ENCODE results near the gene CEBPB. TPM values are rescaled to one million over a fixed set of nuclear protein-coding genes. Genes with fewer than 3 reads are reported as not detected.
"Not testable (repeated sequence)": the region's sequence is repeated elsewhere in the genome, so short reads cannot be mapped to it uniquely, and the experiment has no call there.

CEBPB gene
- polyA plus RNA-seq, 3 donors from 2014 or later = 15.3 to 27.6 (median 22.9) TPM

GRCh38 chr20:50153153-50153499, 37.5 kb upstream of the CEBPB start:
- Mint-ChIP-seq H3K27me3 (ENCODE audit: low read depth in 3 of 3) (peaks cover 0 to 14% (median 2%) of the 10 kb centered on the region in 3 donors), H3K27ac (peak overlapping the region; percentile 77 to 97 (median 89)), H3K4me1 (peaks cover 45 to 60% of the 10 kb centered on the region in 2 donors), H3K4me3 (peak overlapping the region; percentile 86 to 89 (median 88)), H3K9me3 (no peaks in the 10 kb centered on the region), H3K36me3 (no peaks in the 10 kb centered on the region)
- no peak for DNase-seq

GRCh38 chr20:50153500-50154377, 36.9 kb upstream of the CEBPB start, which contains the start of gene PEDS1:
Gene PEDS1, minus strand, starts transcription at chr20:50153723. Its CDS starts 86 bp downstream, at chr20:50153637.
- Mint-ChIP-seq H3K36me3 (no peaks in the 10 kb centered on the region), H3K4me1 (peaks cover 40 to 54% of the 10 kb centered on the region in 2 donors), H3K27me3 (ENCODE audit: low read depth in 3 of 3) (peaks cover 0 to 14% (median 2%) of the 10 kb centered on the region in 3 donors), H3K9me3 (no peaks in the 10 kb centered on the region), H3K4me3 (peak within 1 kb of the TSS; percentile 86 to 89 (median 88)), H3K27ac (peak within 1 kb of the TSS; percentile 86 to 97 (median 91))
- peak; percentile 85 to 87 (median 87) for DNase-seq

DNA sequence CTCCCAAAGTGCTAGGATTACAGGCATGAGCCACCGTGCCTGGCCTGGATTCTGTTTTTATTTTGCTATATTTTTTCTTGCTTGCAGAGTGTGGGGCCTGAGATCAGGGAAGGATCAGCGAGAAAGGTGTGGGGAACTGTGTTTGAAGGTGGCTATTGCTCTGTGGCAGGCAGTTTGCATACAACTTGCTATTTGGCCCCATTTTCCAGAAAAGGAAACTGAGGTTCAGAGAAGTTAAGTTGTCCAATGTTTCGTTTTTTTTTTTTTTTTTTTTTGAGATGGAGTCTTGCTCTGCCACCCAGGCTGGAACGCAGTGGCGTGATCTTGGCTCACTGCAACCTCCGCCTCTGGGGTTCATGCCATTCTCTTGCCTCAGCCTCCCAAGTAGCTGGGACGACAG, 29.1 kb upstream of the CEBPB start:
- H3K4me3 Mint-ChIP-seq; H3K27me3 Mint-ChIP-seq (ENCODE audit: low read depth in 3 of 3); H3K9me3 Mint-ChIP-seq; H3K27ac Mint-ChIP-seq; H3K36me3 Mint-ChIP-seq; H3K4me1 Mint-ChIP-seq; DNase-seq: not testable (repeated sequence)

GRCh38 chr20:50163570-50164317, 26.9 kb upstream of the CEBPB start:
- peak overlapping the region in 2 of 6 donors; percentile 40 to 61 for H3K27ac Mint-ChIP-seq
- no peak overlapping the region for H3K4me3 Mint-ChIP-seq
- no peaks in the 10 kb centered on the region for H3K36me3 Mint-ChIP-seq
- H3K27me3 Mint-ChIP-seq (ENCODE audit: low read depth in 3 of 3) = peaks cover 0 to 4% (median 3%) of the 10 kb centered on the region in 3 donors
- no peak for DNase-seq
- H3K4me1 Mint-ChIP-seq = peaks cover 8 to 9% of the 10 kb centered on the region in 2 donors
- H3K9me3 Mint-ChIP-seq = no peaks in the 10 kb centered on the region

DNA sequence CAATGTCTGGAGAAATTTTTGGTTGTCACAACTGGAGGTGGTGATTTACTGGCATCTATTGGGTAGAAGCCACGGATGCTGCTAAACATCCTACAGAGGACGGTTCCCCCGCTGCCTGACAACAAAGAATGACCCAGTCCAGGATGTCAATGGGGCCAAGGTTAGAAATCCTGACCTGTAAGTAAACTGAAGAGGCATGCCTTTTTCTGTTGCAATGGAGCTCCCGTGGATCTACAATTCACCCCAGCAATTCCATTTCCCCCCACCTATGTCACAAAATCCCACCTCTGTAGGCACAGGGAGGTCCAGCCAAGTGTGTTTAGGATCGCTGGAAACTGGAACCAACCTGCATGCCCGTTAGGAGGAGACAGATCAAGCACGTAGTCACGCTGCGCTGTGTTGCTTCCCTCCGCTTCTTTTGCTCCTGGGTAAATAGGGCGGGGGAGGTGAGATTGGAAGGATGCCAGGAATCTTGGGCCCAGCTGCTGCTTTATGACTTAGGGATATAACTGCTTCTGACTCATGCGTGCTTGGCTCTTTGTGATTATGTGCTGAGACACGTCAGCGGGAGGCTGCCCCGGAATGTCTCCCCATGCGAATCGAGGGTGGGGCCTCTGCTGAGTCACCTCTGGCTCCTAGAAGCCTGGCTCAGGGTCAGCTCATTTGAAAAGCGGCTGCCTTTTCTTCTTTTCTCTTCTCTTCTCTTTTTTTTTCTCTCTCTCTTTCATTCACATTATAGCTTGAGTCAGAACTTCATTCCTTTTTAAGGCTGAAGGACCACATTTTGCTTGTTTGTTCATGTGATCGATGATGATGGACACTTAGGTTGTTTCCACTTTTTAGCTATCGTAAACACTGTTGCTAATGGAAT, 24.7 kb upstream of the CEBPB start:
- peaks cover 0 to 4% (median 0%) of the 10 kb centered on the region in 3 donors for H3K36me3 Mint-ChIP-seq
- no peaks in the 10 kb centered on the region for H3K9me3 Mint-ChIP-seq
- H3K27ac Mint-ChIP-seq = peak overlapping the region in 3 of 6 donors; percentile 26 to 72 (median 50)
- H3K4me3 Mint-ChIP-seq = peak overlapping the region in 4 of 5 donors; percentile 5 to 68 (median 38)
- H3K27me3 Mint-ChIP-seq (ENCODE audit: low read depth in 3 of 3) = peaks cover 3 to 9% (median 6%) of the 10 kb centered on the region in 3 donors
- DNase-seq = peak; percentile 23 to 39 (median 27)
- peaks cover 8 to 9% of the 10 kb centered on the region in 2 donors for H3K4me1 Mint-ChIP-seq

DNA sequence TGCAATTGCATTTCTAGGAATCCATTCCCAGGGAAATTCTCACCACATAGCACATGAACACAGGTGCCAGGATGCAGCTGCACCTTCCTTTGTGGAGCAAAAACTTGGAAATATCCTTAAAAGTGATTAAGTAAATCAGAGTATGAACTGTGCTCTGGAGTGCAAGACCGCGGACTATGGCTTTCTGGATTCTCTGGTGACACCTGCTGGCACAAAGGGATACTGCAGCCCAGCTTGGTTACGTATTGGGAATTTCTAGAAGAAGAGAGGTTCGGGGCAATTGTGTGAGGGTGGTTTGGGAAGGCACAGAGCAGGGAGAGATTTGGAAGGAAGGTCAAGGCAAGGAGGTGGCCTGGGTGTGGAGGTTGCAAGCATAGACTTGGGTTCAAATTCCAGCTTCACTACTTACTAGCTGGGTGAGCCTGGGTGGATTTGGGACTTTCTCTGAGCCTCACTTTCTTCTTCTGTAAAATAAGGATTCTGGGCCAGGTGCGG, 21.3 kb upstream of the CEBPB start:
- Mint-ChIP-seq H3K4me3 (no peak overlapping the region), H3K4me1 (peaks cover 9 to 10% of the 10 kb centered on the region in 2 donors), H3K27me3 (ENCODE audit: low read depth in 3 of 3) (peaks cover 5 to 15% (median 13%) of the 10 kb centered on the region in 3 donors), H3K36me3 (peaks cover 0 to 8% (median 0%) of the 10 kb centered on the region in 3 donors), H3K9me3 (no peaks in the 10 kb centered on the region), H3K27ac (peak overlapping the region in 1 of 6 donors; percentile 1)
- DNase-seq = peak; percentile 69 to 70 (median 69)

GRCh38 chr20:50170549-50171220, 19.9 kb upstream of the CEBPB start:
- no peak overlapping the region for H3K27ac Mint-ChIP-seq
- H3K27me3 Mint-ChIP-seq (ENCODE audit: low read depth in 3 of 3) = peaks cover 5 to 15% (median 13%) of the 10 kb centered on the region in 3 donors
- H3K9me3 Mint-ChIP-seq = no peaks in the 10 kb centered on the region
- H3K4me3 Mint-ChIP-seq = no peak overlapping the region
- H3K36me3 Mint-ChIP-seq = peaks cover 0 to 8% (median 0%) of the 10 kb centered on the region in 3 donors
- no peak for DNase-seq
- peaks cover 8 to 10% of the 10 kb centered on the region in 2 donors for H3K4me1 Mint-ChIP-seq

- no peaks in the 10 kb centered on the region for H3K9me3 Mint-ChIP-seq
- H3K4me1 Mint-ChIP-seq = peaks cover 0 to 2% of the 10 kb centered on the region in 2 donors
- H3K27me3 Mint-ChIP-seq (ENCODE audit: low read depth in 3 of 3) = peaks cover 7 to 16% (median 13%) of the 10 kb centered on the region in 3 donors
- peaks cover 0 to 8% (median 0%) of the 10 kb centered on the region in 3 donors for H3K36me3 Mint-ChIP-seq
- no peak for DNase-seq
- no peak overlapping the region for H3K27ac Mint-ChIP-seq
- no peak overlapping the region for H3K4me3 Mint-ChIP-seq
These were observed 18.1 kb upstream of the CEBPB start for GRCh38 chr20:50172347-50173013.

- no peak for DNase-seq
- H3K4me3 Mint-ChIP-seq = no peak overlapping the region
- H3K4me1 Mint-ChIP-seq = peaks cover 0 to 2% of the 10 kb centered on the region in 2 donors
- no peaks in the 10 kb centered on the region for H3K9me3 Mint-ChIP-seq
- peaks cover 6 to 12% (median 12%) of the 10 kb centered on the region in 3 donors for H3K27me3 Mint-ChIP-seq (ENCODE audit: low read depth in 3 of 3)
- H3K27ac Mint-ChIP-seq = no peak overlapping the region
- H3K36me3 Mint-ChIP-seq = peaks cover 0 to 6% (median 0%) of the 10 kb centered on the region in 3 donors
These were observed 16.2 kb upstream of the CEBPB start for GRCh38 chr20:50174456-50174855.

- H3K4me3 Mint-ChIP-seq = no peak overlapping the region
- H3K36me3 Mint-ChIP-seq = peaks cover 0 to 4% (median 0%) of the 10 kb centered on the region in 3 donors
- peaks cover 0 to 2% of the 10 kb centered on the region in 2 donors for H3K4me1 Mint-ChIP-seq
- peaks cover 6 to 9% (median 8%) of the 10 kb centered on the region in 3 donors for H3K27me3 Mint-ChIP-seq (ENCODE audit: low read depth in 3 of 3)
- no peak overlapping the region for H3K27ac Mint-ChIP-seq
- no peak for DNase-seq
- H3K9me3 Mint-ChIP-seq = no peaks in the 10 kb centered on the region
These were observed 14.4 kb upstream of the CEBPB start for GRCh38 chr20:50175938-50176933.

DNA sequence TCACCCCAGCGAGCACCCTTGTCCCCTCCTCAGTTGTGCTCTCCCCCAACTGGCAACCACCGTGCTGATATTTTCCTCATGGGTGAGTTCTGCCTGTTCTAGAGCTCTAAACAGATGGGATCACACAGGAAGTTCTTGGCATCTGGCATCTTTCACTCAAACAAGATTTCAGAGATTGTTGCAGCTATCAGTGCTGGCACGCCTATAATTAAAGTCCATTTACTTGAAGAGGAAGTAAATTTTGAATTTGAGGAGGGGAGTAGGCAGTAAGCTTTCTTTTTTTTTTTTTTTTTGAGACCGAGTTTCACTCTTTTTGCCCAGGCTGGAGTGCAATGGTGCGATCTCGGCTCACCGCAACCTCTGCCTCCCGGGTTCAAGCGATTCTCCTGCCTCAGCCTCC, 12.0 kb upstream of the CEBPB start:
- H3K27me3 Mint-ChIP-seq (ENCODE audit: low read depth in 3 of 3); H3K4me3 Mint-ChIP-seq; H3K27ac Mint-ChIP-seq; H3K9me3 Mint-ChIP-seq; H3K36me3 Mint-ChIP-seq; H3K4me1 Mint-ChIP-seq; DNase-seq: not testable (repeated sequence)

Data from immature natural killer cell (primary cell).